Neutrophil (primary cell): Measurements from ENCODE around the gene CHD2.

Source experiments
- H3K27ac ChIP-seq: fragments of 200-600 bp; sonication (generic); 2 replicates; pipeline ENCODE4 v1.5.1; 2016; ENCODE audit warnings: mild to moderate bottlenecking, moderate library complexity
- H3K27me3 ChIP-seq: fragments of 200-600 bp; sonication (generic); 2 replicates; pipeline ENCODE4 v1.6.0; 2016; ENCODE audit warnings: mild to moderate bottlenecking
- H3K36me3 ChIP-seq: fragments of 200-600 bp; sonication (generic); 2 replicates; pipeline ENCODE4 v1.5.1; 2017
- H3K4me1 ChIP-seq, 2 experiments: fragments of 200-600 bp in 1 of 2; sonication (generic) in 1 of 2; 1 replicate in 1 of 2; 2 replicates in 1 of 2; pipeline versions ENCODE4 v1.5.1 to v1.6.1; 2013 to 2016; ENCODE audit warnings: low read depth in 1 of 2, low read length in 1 of 2, mild to moderate bottlenecking in 1 of 2, moderate library complexity in 1 of 2; ENCODE audit not compliant: control insufficient read depth in 1 of 2, insufficient read depth in 1 of 2
- H3K4me3 ChIP-seq, 2 experiments: fragments of 200-600 bp in 1 of 2; sonication (generic) in 1 of 2; 1 replicate in 1 of 2; 2 replicates in 1 of 2; pipeline ENCODE4 v1.5.1; 2013 to 2016; ENCODE audit warnings: low read depth in 1 of 2, low read length in 1 of 2, mild to moderate bottlenecking in 1 of 2, moderate library complexity in 1 of 2
- H3K9me3 ChIP-seq: fragments of 200-600 bp; sonication (generic); 2 replicates; pipeline ENCODE4 v1.5.1; 2016
- CTCF ChIP-seq: fragments of 200-600 bp; sonication (generic); IDR thresholded peaks from 2 replicates; pipeline ENCODE4 v1.5.1; 2016; ENCODE audit warnings: antibody characterized with exemption

Gene CHD2

GRCh38 chr15:93072411-93073394 lies 172.6 kb downstream of the CHD2 start:
- Histone ChIP-seq H3K4me3 (no peak overlapping the region), H3K36me3 (no peaks in the 10 kb centered on the region), H3K27me3 (peaks cover 87% of the 10 kb centered on the region), H3K4me1 (peaks cover 0 to 11% of the 10 kb centered on the region in 2 experiments), H3K27ac (no peak overlapping the region), H3K9me3 (no peaks in the 10 kb centered on the region)
- TF ChIP-seq CTCF, result no peak

GRCh38 chr15:93073465-93073952 lies 173.4 kb downstream of the CHD2 start:
- Histone ChIP-seq H3K4me1 (peaks cover 0 to 11% of the 10 kb centered on the region in 2 experiments), H3K9me3 (no peaks in the 10 kb centered on the region), H3K27ac (no peak overlapping the region), H3K27me3 (peaks cover 95% of the 10 kb centered on the region), H3K4me3 (no peak overlapping the region), H3K36me3 (no peaks in the 10 kb centered on the region)
- no peak for TF ChIP-seq CTCF

- Histone ChIP-seq H3K4me1 (peaks cover 0 to 11% of the 10 kb centered on the region in 2 experiments), H3K9me3 (no peaks in the 10 kb centered on the region), H3K27me3 (peaks cover 100% of the 10 kb centered on the region), H3K36me3 (no peaks in the 10 kb centered on the region), H3K27ac (no peak overlapping the region), H3K4me3 (no peak overlapping the region)
- TF ChIP-seq CTCF, result no peak
These were observed 174.5 kb downstream of the CHD2 start for GRCh38 chr15:93074599-93074998.

GRCh38 chr15:93076217-93076616 lies 176.1 kb downstream of the CHD2 start:
- H3K4me1 ChIP-seq, result peaks cover 0 to 11% of the 10 kb centered on the region in 2 experiments
- H3K27me3 ChIP-seq, result peaks cover 96% of the 10 kb centered on the region

GRCh38 chr15:93076875-93077274 lies 176.8 kb downstream of the CHD2 start:
- Histone ChIP-seq H3K27me3 (peaks cover 96% of the 10 kb centered on the region), H3K4me1 (peaks cover 0 to 11% of the 10 kb centered on the region in 2 experiments), H3K36me3 (no peaks in the 10 kb centered on the region), H3K27ac (no peak overlapping the region), H3K4me3 (no peak overlapping the region), H3K9me3 (no peaks in the 10 kb centered on the region)
- TF ChIP-seq CTCF, result no peak

More at GRCh38 chr15:93076217-93076616, 176.1 kb downstream of the CHD2 start:
- Histone ChIP-seq H3K27ac (no peak overlapping the region), H3K4me3 (no peak overlapping the region), H3K9me3 (no peaks in the 10 kb centered on the region), H3K36me3 (no peaks in the 10 kb centered on the region)
- no peak for TF ChIP-seq CTCF
